GM19463 (cell line): ENCODE measurements around the gene HAUS3.

ENCODE experiments used
- ATAC-seq: cut with Tn5 transposase; IDR thresholded peaks from one replicate; pipeline ENCODE4 v1.9.1; 2021; ENCODE audit warnings: mild to moderate bottlenecking, moderate library complexity; ENCODE audit not compliant: unreplicated experiment

Gene HAUS3

GRCh38 chr4:2264481-2265041 lies 22.6 kb upstream of the HAUS3 start:
- ATAC-seq: no peak

GRCh38 chr4:2263926-2264321 lies 22.0 kb upstream of the HAUS3 start:
- no peak for ATAC-seq

- ATAC-seq: no peak
Measured at GRCh38 chr4:2262944-2263250, 21.0 kb upstream of the HAUS3 start.

DNA sequence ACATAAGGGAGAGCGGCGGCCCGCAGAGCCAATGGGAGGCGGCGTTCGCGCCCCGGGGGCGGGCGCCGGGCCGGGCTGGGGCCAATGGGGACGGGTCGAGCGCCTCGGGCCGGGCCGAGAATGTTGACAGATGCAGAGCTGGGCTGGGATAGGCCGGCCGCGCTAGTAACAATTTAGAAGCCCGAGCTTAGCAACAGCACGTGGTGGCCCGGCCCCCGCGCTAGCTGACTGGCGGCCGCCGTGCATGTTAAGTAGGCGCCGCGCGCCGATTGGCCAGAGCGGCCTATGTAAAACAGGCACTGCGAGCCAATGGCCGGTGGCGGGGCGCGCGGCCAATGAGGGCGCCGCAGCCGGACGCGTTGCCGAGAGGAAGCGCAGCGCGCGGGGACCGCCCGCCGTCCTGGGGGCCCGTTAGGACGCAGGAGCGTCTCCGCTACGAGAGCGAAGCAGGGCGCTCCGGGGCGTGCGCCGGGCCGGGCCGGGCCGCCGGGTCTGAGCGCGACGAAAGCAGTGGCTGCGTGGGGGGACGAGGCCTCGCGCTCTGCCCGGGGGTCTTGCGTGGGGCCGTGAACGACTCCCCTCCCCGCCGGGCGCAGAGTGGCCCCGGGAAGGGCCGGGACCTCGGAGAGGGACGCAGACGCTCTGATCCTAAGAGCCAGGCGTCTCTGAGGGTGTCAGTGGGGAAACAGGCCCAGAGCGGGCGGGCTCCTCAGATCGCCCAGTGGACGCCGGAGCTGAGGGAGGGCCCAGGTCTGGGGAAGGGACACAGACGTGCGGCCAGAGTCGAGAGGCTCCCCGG lies 20.4 kb upstream of the HAUS3 start:
- ATAC-seq: peak; percentile 90

DNA sequence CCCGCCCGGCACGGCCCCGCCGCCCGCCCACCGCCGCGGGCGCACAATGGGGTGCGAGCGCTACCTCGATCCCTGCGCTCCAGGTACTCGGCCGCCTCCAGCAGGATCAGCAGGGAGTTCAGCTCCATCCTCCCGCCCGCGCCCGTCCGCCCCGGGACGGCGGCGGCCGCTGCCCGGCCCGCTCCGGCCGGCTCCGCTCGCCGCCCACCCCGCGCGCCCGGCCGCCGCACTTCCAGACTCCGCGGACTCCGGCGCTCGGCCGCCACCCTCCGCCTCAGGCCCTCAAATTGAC lies 19.9 kb upstream of the HAUS3 start, which contains the start of gene MXD4:
TSS of gene MXD4 (minus strand) at position 257 of the 292 bp plus-strand sequence. CDS start at position 128, 129 bp downstream.
- ATAC-seq: no peak

GRCh38 chr4:2261110-2261852 lies 19.4 kb upstream of the HAUS3 start:
- no peak for ATAC-seq

DNA sequence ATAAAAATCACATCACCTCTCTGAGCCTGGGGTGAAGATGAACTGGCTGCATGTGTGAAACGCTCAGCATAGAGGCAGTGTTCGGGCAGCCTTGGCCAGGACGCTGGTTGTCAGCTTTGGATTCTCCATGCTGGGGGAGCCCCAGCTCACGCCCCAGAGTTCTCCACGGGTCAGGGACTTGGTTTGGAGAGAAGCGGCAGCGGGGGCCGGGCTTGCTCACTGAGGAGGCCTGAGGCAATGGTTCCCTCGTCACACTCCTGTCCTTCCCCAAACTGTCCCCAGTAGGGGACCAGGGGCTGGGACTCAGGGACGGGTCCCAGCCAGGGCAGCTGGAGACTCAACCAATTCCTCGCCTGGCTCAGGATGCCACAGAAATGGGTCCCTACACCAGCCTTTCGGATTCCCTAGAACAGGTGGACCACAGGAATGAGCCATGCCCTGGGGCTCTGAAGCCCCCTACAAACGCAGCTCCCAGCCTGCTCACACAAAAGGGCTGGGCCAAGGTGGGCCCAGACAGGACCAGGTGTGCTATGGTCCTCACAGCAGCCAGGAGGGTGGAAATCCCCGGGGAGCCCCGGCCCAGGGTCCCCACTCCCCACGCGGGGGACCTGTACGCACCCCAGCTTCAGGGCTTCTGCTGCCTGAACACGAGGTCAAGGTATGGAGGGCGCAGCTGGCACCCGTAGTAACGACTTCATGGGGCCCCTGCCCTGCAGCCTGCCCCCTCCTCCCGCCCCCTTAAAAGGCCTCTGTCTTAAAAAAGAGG lies 18.6 kb upstream of the HAUS3 start:
- ATAC-seq: no peak

DNA sequence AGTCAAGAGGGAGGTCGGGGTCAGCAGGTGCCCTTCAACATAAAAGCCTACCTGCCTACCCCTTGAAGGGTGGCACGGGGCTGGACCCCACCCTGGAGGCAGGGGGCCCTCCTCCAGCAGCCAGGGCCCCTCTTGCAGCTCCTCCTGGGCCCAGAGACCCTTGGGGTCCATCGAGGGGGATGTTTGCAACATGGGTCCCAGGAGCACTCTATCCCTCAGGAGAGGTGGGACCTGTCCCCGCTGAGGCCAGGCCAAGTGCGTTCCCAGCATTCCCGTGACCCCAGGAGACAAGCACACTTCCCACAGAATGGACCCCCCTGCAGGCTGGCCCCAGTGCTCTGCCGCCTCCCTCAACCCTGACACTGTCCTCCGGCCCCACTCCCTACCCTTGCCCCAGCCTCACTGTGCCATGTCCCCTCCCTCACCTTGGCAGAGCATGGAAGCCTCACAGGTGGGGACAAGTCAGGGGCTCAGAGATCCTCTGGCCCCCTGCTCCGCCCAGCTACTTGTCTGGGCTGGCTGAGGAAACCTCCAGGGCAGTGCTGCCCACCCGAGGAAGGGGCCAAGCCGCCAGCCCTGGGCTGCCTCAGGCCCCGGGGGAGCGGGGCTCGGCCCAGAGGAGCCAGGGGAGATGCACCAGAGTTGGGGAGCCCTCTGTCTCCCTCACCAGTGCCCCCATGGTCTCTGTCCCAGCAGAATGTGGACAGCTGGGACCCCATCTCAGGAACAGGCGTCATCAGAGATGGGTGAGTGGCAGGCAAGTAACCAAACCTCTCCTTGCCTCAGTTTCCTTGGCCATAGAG lies 17.8 kb upstream of the HAUS3 start:
- ATAC-seq: no peak

DNA sequence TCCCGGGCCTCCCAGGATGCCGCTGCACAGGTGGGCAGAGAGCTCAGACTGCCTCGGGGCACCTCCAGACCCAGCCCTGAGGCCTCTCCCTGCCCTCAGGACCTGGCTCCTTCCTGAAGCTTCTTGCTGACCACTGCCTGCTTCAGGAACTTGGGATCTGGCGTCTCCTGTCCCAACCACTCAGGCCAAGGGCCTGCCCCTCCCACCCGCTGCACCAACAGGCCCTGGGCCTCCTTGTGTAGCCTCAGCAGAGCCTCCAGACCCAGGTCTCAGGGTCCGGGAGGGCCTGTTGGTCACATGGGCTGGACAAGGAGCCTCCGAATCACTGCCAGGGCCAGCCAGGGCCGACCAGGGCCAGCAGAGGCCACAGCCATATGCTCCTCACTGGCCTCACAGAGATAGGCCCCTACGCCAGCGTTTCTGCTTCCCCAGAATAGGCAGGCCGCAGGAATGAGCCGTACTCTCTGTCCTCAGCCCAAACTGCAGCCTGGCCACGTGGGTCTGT lies 17.2 kb upstream of the HAUS3 start:
- no peak for ATAC-seq

DNA sequence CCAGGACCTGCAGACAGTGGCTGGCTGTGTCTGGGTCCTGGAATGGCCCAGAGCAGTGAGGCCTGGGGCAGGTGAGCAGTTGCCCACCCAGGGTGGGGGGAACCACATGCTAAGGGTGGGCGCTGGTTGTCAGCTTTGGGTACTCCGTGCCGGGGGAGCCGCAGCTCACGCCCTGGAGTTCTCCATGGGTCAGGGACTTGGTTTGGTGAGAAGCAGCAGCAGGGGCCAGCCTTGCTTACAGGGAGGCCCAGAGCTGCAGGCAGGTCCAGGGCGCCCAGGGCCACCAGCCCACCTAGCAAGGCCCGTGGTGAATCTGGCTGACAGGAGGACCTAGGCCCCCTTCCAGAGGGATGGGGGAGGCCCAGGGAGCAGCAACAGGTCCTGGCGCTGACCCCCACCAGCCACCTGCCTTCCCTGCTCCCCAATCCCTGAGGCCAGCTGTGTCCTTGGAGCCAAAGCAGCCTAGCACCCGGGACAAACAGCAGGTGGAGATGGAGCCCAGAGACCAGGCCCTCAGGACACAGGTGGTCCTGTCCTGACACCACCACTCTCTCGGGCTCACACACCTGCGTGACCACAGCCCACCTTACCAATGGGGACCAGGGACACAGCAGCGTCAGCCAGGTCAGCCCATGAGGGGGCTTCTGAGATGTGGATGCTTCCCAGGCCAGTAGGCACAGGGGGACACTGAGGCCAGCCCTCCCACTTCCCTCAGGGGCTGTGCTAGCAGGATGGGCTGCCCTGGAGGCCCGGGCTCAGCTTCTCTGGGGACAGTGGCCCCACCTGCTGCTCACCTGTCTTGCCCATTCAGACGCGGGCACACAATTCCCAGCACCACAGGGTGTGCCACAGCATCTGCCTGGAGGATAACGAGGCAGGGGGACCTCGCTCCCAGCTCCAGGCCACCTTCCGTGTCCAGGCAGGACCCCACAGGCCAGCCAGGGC lies 16.4 kb upstream of the HAUS3 start:
- no peak for ATAC-seq

DNA sequence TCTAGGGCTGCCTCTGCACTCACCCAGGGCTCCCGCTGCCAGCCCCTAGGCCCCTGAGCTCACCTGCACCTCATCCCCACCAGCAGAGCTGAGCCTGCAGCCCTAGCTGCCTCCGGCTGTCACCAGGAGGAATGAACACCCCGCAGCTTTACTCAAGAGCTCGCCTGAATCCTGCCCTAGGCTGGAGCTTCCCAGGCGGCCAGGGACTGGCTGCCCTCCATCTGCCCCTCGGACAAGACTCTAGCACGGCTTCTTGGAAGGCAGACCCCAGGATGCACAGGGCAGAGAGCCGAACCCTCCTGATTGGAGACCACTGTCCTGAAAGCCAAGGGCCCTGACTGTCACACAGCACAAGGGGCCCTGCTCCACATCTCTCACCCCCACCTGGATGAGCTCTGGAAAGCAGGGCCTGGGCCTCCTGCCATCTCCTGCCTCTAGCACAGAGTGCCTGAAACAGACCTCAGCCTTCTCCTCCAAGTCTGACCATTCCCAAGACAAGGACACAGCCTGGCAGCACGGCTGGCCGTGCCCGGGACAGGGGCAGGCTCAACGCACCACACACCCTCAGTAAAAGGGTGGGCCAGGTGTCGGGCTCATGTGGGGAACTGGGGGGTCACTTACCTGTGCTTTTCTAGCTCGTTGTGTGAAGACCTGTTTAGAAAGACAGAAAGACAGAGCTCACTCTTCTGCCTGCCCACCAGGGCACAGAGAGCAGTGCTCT lies 15.6 kb upstream of the HAUS3 start:
- ATAC-seq: no peak

DNA sequence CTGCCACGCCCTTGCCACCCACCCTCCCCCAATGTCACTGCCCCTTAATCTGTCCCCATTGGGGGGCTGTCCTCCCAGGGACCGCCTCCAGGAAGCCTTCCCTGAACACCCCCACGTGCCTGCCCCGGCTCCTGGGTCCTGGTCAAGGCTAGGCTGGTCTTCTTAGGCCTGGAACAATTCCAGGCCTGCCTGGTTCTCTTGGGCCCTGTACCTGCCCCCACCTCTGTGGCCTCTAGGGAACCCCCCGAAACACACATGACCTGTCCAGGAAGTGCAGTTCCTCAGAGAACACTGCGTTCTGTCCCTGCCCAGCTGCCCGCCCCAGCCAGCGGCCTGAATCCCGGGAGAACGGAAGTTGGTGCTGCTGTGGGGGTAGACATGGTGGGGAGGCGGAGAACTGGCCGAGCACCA lies 14.9 kb upstream of the HAUS3 start:
- ATAC-seq: no peak

- no peak for ATAC-seq
Measured at GRCh38 chr4:2256156-2256731, 14.3 kb upstream of the HAUS3 start.

DNA sequence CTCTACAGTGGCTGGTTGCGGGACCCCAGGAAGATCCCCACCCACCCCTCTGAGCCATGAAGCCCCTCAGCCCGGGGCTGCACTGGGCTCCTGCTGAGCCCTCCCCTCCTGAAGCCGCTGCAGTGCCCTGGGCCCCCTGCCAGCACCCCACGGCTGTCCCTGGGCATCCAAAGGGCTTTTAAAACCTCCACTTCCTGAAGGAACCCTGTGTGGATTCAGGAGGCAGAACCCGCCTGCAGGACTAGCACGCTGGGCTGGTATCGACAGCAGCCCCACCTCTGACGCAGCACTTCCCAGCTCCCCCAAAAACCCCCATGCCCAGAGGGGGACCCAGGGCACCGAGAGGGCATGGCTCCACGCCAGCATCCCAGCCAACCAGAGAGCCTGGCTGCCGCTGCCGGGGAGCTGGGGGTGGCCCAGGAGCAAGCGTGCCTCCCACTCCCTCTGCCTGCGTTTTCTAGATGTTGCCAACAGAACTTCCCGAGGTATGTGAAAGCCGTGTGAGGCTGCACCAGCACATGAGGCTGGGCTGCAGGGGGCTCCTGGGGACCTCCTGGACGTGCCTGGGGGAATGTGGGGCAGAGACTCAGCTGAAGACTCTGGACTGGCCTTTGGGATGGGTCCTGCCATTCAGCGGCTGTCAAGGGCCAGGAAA lies 13.7 kb upstream of the HAUS3 start:
- ATAC-seq: no peak

- ATAC-seq: no peak
Measured at GRCh38 chr4:2254665-2255500, 13.0 kb upstream of the HAUS3 start.

GRCh38 chr4:2253160-2254084 lies 11.5 kb upstream of the HAUS3 start:
- no peak for ATAC-seq
